Renal cortical epithelial cell (primary cell): ENCODE results near the gene CNKSR1. TPM values are rescaled to one million over a fixed set of nuclear protein-coding genes. Genes with fewer than 3 reads are reported as not detected.
A peak's percentile ranks its signal among the peaks of the same experiment; 100 is the strongest.

Experiments used
- DNase-seq: peaks from one replicate; pipeline ENCODE4 v3.0.0-alpha.2; 2011; ENCODE audit warnings: low read depth
- total RNA-seq: library from RNA; depleted of rRNA; stranded (reverse); fragments of >200 nt; gene quantifications from 2 replicates; pipeline ENCODE4 v1.2.3, GENCODE V29; 2014

Gene CNKSR1
- total RNA-seq, 1 donor from 2014 or later: 5.2 TPM

GRCh38 chr1:26160527-26161414 is 16.5 kb upstream of the CNKSR1 start:
- no peak for DNase-seq

- DNase-seq: no peak
Observed at GRCh38 chr1:26161415-26162219, 15.7 kb upstream of the CNKSR1 start.

- no peak for DNase-seq
Observed at GRCh38 chr1:26162220-26162709, 15.0 kb upstream of the CNKSR1 start.

GRCh38 chr1:26163684-26164035 is 13.6 kb upstream of the CNKSR1 start:
- DNase-seq: no peak

DNA sequence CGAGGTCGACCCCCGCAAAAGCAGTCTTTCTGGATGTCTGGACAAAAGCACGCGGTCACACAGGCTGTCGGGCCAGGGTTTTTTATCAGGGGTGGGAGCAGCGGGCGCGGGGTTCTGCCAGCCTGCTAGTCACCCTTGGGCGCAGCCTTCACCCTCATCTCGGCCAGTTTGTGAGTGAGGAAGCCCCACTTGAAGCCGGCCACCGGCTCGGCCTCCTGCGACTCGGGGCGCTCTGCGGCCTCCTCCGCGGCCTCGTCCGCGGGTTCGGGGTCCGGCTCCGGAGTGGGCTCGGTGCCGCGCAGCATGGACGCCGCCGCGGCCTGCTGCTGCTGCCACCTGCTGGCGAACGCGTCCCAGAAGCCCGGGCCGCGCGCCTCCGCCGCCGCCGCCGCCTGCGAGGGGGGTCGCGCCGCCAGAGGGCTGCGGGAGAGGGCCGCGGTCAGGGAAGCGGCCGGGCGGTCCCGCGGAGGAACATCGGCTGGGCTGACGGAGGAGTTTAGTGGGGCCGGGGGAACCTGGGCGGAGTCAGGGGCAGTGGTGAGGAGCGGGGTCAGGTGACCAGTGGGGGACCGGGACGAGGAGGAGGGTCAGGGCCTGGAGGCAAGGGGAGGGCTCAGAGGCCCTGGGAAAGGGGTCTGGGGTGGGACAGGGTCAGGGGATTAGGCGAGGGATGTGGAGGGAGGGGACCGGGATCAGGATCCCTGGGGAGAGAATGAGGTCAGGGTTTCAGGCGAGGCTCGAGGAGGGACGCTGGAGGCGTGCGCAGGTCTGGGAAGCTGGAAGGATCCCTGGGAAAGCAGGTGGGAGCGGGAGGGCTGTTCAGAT is 13.0 kb upstream of the CNKSR1 start:
- no peak for DNase-seq

DNA sequence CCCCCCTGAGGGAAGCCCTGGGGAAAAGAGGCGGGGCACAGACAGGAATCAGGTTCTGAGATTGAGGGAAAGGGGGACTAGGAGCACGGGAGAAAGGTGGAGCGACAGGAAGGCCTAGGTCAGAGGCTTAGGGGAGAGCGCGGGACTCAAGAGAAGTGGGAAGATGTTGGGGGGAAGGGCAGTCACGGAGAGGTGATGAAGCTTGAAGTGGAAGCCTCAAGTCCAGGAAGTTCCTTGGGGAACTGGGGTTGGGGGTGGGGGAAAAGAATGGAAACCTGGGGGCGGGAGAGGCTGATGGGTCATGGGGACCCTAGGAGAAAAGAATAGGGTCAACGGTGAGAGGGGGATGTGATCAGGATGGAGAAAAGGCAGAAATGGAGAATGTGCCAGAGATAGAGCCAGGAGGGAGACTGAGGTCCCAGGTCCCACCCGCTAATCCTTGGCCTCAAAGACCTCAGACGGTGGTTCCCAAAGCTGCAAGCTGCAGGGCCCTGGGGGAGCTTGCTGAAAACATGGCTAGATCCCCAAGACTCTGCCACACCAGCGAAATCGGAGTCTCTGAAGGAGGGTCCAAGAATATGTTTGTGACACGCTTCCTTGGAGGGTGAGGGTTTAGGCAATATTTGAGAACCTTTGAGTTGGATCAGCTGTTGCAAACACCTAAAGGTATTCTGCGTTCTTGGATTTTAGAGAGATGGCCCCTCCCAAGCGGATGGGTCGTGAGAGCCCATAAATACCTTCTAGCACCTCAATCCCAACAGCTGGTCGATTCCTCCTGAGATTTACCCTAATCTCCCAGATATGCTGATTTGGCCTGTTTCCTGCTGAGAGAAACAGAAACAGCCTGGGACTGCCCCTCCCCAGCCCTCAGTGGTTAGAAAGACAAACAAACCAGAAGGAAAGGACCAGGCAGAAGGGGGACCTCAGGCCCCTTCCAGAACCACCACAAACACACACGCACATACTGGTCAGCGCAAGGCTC is 12.1 kb upstream of the CNKSR1 start:
- DNase-seq: no peak

DNA sequence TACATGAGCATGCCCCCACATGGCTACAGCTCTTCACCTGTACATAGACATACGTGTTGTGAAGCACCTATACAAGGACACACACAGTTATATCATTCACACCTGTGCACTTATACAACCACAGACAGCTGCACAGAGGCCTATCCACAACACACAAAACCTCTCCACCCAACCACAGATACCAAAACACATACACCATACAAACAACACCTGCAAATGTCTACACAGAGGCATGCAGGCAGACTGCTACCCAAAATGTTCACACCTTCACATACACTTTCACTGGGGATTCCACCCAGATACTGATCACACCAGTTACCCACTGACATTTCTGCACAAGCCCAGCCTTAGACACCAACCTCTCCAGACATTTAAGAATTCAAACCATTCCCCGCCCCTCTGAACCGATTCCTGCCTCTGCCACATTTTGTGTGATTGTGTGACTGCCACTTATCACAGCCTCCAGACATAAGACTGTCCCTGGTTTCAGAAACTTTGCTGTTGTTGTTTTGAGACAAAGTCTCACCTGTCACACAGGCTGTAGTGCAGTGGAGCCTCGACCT is 10.5 kb upstream of the CNKSR1 start:
- DNase-seq: no peak

DNA sequence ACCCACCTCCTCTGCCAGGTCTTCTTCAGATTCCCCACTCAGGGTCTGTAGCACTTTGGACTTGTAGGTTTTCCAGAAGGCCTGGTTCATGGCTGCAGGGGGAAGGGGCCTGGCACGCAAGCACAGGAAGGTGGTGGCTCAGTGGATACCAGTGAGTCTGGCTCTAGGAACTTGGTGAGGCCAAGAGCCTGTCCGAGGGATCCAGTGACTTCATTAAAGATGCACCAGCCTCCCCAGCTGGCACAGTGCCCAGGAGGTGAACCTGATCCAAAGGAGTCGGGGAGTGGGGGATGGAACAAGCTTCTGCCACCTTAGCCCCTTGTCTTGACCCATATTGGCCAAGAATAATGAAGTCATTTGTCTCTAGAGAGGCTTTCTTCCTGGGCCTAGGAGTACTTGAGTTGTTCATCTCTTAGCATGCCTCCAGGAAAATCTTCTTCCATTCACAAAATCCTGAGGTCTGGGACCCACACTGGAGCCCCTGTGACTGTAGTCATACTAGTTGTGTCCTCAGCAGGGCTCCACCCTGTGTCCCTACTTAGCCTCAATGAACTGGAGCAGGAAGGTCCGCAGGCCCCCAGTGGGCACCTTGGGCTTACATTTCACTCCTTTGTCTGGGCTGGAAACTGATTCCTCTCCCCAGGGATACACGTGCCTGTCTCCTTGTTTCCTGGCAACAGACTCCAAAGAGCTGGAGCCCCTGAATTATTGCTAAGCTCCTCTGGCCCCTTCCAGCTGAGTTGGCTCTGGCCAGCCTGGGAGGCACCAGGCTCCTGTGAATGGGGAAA is 8.7 kb upstream of the CNKSR1 start, which contains the start of gene C1orf232:
Gene C1orf232, minus strand, starts transcription at position 554 of the 788 bp plus-strand sequence. Its CDS starts 464 bp downstream, at position 90.
- no peak for DNase-seq

DNA sequence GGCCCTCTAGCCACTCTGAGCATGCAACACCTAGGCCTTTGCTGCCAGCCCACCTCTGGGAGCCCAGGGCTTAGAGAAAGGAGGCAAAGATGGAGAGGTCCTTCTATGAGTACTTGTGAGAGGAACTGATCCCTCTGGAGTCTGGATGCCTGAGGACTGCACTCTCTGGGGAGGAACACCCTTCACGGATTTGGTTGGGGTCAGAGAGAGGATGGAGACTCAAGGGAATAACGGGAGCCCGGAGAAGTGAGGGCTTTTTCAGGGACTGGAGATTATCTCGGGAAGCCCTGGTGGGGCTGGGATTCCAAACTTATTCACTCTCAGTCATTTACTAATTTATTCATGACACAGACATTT is 8.1 kb upstream of the CNKSR1 start:
- no peak for DNase-seq

- DNase-seq: peak; percentile 70
Observed at GRCh38 chr1:26169669-26170471, 7.4 kb upstream of the CNKSR1 start, which contains the start of gene ZNF593. Gene ZNF593 (plus strand): TSS chr1:26169908. CDS start chr1:26169984, 76 bp downstream.

DNA sequence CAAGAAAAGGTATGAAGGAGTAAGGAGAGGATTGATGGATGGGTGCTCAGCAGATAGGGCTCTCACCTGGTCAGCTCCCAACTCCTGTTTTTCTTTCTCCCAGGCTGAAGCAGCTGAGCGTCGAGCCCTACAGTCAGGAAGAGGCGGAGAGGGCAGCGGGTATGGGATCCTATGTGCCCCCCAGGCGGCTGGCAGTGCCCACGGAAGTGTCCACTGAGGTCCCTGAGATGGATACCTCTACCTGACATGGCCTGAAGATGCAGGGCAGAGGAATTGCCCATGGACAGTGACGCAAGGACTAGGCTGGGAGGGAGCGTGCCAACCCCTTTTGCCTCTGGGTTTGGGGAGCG is 6.8 kb upstream of the CNKSR1 start:
- DNase-seq: no peak

GRCh38 chr1:26171084-26172072 is 5.9 kb upstream of the CNKSR1 start, which contains the start of gene ZNF593OS:
Gene ZNF593OS (minus strand): TSS chr1:26171832. CDS start chr1:26171661, 171 bp downstream.
- no peak for DNase-seq

DNA sequence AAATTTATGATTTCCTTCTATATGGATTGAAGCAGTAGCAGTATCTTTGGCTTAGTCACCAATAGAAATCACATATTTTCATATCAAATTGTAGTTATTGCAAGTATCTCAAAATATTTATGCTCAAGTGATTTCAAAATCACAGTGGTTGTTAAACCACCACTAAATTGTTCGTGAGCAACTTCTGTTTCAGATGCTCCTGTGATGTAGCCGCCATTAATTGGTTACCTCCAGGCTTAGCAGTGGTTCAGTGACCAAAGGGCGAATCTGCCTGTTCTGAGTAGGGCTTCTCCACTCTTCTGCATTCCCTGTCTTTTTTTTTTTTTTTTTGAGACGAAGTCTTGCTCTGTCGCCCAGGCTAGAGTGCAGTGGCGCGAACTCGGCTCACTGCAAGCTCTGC is 1.9 kb upstream of the CNKSR1 start:
- DNase-seq: no peak

- DNase-seq: no peak
Observed at GRCh38 chr1:26180010-26180506, 2.8 kb downstream of the CNKSR1 start.

DNA sequence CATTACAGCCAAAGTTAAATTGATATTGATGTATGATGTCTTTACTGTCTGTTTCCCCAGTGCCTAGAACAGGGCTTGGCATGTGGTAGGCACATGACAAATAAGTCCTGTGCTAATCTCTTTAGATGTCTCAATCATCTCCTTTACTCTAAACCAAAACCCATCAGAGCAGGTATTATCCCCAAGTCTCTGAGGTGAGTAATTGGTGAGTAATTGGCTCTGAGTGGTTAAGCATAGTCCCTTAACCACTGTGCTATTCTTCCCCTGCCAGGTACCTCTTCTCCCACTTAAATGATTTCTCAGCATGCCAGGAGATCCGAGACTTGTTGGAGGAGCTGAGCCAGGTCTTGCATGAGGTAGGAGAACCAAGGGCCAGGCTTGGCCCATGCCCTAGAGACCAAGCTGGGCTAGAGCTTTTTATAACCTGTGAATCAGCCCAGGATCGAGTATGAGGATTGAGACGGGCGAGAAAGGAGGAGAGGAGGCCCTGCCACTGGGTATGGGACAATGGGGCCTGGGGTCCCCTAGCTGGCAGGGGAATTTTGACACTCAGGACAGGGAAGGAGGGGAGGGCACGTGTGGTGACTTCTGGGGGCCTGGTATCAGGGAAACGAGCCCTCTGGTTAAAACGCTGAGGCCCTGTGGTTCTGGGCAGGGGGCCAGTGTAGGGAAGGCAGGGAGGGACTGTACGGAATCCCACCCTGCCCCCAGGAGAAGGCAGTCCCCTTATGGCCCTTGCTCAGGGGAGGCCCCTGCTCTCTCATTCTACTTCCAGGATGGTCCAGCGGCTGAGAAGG is 4.5 kb downstream of the CNKSR1 start:
- DNase-seq: peak; percentile 86

- no peak for DNase-seq
Observed at GRCh38 chr1:26182383-26182696, 5.0 kb downstream of the CNKSR1 start.
